ENCODE results near the gene HSD11B1L.
A peak's percentile ranks its signal among the peaks of the same experiment; 100 is the strongest.
"Not testable (repeated sequence)": the region's sequence is repeated elsewhere in the genome, so short reads cannot be mapped to it uniquely, and the experiment has no call there.

HSD11B1L gene

DNA sequence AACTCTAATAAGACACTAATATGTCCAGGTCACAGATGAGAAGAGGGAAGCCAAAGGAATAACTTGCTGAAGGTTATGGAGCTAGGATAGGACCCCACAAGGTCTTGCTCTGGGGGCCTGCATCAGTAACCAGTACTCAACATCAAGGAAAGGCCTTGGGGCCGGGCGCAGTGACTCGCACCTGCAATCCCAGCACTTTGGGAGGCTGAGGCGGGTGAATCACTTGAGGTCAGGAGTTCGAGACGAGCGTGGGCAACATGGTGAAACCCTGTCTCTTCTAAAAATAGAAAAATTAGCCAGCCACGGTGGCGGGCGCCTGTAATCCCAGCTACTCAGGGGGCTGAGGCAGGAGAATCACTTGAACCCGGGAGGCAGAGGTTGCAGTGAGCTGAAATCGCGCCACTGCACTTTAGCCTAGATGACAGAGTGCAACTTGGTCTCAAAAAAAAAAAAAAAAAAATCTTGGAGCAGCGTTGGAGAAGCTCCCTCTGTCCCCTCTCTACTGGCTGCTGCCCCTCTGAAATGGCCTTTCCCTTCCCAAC lies 37.3 kb downstream of the HSD11B1L start:
- in situ Hi-C loops (cut with HindIII; ENCODE audit: low pct_unique_long_range_greater_than_20kb, low sequenced_read_pairs): no loop called here
- no peak for DNase-seq (ENCODE audit: low read depth in 1 of 2, low spot score in 1 of 2)
- no peak for TF ChIP-seq JUND (IDR thresholded peaks at IDR 0.05; ENCODE audit: low read depth)

DNA sequence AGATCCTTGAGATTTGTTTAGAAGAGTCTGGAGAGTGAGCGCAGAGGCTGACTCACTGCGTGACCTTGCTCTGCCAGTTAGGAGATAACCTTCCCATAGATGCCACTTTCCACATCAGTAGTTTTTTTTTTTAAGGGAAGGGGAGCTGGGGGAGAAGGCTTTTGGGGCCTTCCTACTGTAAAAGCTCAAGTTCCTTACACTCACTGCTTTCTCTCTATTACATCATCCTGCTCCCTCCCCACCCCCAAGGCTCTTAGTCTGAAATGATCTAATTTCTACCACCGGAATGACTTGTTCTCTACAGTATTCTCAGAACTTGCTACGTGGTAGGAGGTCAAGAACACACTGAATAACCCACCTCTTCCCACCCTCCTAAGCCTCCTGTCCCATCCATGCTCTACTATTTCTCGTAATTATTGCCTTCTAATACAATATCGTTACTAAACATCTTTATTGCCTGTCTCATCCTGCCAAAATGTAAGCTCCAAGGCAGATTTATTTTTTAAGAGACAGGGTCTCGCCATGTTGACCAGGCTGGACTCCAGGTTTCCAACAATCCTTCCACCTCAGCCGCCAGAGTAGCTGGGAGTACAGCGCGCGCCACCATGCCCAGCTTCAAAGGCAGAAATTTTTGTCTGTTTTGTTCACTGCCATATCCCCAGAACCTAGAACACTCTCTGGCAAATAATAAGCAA lies 37.9 kb downstream of the HSD11B1L start:
- no peak for TF ChIP-seq JUND (IDR thresholded peaks at IDR 0.05; ENCODE audit: low read depth)
- peak in 1 of 2 experiments; percentile 57 for DNase-seq (ENCODE audit: low read depth in 1 of 2, low spot score in 1 of 2)
- in situ Hi-C loops (cut with HindIII; ENCODE audit: low pct_unique_long_range_greater_than_20kb, low sequenced_read_pairs): no loop called here

DNA sequence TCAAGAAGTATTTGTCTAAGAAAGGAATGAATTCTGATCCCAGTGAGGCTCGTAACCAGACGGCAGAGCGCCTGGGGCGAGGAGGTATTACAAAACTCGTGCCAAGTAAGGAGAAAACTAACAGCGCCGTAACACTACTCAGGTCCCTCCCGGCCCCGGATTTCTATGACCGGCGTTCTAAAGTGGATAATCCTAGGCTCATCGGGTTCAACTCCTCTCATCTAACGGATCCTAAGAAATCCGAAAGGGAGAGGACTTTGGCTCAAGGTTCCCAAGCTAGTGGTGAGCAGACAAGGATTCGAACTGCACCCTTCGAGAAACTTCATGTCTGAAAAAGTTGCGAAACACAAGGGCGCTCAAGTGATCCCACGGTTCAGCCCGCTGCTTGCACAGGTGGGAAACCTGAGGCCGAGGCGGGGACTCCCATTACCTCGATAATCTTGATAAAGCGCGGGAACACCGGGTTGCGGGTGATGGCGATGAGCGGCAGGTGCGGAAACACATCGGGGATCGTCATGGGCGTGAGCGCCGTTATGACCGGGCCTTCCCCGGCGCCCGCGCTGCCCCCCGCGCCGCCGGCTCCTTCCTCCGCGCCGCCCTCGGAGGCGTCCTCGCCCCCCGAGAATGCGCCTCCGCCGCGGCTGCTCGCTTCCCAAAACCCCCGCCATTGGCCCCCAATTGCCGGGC lies 38.6 kb downstream of the HSD11B1L start:
- DNase-seq (ENCODE audit: low read depth in 1 of 2, low spot score in 1 of 2): peak in 1 of 2 experiments; percentile 54
- in situ Hi-C loops (cut with HindIII; ENCODE audit: low pct_unique_long_range_greater_than_20kb, low sequenced_read_pairs): no loop called here
- no peak for TF ChIP-seq JUND (IDR thresholded peaks at IDR 0.05; ENCODE audit: low read depth)

DNA sequence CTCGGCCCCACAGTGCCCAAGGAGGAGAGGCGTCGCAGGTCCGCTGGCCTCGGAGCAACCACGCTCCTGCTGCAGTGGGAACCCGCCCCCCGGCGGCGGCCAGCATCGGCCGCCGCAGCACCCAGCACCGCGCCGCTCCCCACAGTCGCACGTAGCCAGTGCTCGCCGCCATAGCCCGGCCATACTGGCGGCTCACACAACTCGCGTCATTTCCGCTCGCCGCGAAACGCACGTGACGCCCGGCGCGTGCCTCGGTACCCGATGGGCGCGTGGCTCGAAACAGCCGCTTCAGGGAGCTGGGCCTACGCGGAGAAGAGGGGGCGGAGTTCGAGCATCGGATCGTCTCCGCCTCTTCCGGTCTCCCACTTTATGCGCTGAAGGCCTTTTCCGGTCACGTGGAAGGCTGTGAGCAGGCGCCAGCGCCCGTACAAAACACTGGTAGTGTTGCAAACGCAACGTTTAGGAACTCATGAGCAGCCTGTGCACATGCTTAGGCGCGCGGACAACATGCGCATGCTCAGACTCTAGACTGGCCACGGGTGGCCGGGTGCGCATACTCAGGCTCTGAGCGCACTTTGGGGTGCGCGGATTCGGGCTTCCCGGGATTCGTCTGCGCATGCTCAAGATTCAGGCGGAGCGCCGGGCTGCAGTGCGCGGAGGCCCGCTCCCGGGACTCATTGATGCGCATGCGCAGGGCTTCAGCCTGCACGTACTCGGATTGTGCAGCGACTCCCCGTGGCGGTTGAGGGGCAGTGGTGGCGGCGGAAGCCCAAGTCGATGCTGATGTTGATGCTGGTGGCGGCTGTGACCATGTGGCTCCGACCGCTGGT lies 39.3 kb downstream of the HSD11B1L start, which contains the start of the genes CATSPERD and LONP1:
CATSPERD (plus strand) TSS at position 677 of the 830 bp plus-strand sequence; CDS start at position 778, 101 bp downstream.
LONP1 (minus strand) TSS at position 186 of the 830 bp plus-strand sequence; CDS start at position 172, 14 bp downstream.
- DNase-seq (ENCODE audit: low read depth in 1 of 2, low spot score in 1 of 2): peak; percentile 96 to 98
- in situ Hi-C loops (cut with HindIII; ENCODE audit: low pct_unique_long_range_greater_than_20kb, low sequenced_read_pairs): no loop called here
- no peak for TF ChIP-seq JUND (IDR thresholded peaks at IDR 0.05; ENCODE audit: low read depth)

DNA sequence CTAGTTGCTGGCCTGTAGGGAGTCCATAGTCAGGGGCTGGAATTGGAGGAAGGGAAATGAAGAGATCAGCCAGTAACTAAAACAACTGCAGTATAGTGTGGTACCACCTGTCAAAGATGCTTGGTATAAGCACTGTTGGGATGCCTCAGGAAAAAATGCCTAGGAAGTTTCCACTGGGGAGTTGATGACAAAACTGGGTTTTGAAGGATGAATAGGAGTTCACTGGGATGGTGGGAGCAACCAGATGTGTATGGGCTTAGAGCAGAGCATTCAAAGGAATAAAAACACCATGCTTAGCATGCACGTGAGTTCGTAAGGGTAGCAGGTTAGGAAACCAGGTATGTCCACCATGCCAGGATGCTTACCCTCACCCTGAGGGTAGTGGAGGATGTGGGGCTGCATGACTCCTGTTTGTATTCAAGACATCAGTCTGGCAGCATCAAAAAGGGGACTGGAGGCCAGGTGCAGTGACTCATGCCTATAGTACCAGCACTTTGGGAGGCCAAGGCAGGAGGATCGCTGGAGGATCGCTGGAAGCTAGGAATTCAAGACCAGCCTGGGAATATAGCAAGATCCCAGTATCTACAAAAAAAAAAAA lies 46.7 kb downstream of the HSD11B1L start:
- in situ Hi-C loops (cut with HindIII; ENCODE audit: low pct_unique_long_range_greater_than_20kb, low sequenced_read_pairs): no loop called here
- no peak for DNase-seq (ENCODE audit: low read depth in 1 of 2, low spot score in 1 of 2)
- TF ChIP-seq JUND (IDR thresholded peaks at IDR 0.05; ENCODE audit: low read depth): no peak

DNA sequence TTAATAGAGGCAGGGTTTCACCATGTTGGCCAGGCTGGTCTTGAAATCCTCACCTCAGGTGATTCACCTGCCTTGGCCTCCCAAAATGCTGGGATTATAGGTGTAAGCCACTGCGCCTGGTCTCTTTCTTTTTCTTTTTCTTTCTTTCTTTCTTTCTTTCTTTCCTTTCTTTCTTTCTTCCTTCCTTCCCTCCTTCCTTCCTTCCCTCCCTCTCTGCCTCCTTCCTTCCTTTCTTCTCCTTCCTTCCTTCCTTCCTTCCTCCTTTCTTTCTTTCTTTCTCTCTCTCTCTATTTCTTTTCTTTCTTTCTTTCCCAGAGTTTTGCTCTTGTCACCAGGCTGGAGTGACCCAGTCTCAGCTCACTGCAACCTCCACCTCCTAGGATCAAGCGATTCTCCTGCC lies 52.3 kb downstream of the HSD11B1L start:
- in situ Hi-C loops (cut with HindIII; ENCODE audit: low pct_unique_long_range_greater_than_20kb, low sequenced_read_pairs); DNase-seq (ENCODE audit: low read depth in 1 of 2, low spot score in 1 of 2): not testable (repeated sequence)
